ENCODE results near the gene RAB1B.

The RAB1B gene

DNA sequence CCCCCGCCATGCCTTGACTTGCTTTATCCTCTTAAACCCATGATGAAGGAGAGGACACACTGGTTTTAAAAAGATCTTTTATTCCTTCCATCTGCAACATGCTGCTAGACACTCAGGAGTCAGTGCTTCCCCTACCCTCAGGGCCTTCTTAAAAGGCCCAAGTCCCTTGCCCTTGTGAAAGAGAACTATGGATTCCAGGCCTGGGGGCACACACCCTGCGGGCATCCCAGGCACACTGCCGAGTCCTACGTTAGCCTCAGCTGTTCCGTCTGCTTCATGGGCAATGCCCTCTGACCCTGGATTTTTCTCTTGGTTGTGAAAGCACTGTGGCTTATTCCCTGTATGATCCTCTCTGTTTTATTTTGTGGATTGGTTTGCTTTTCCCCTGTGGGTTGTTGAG is 35.1 kb upstream of the RAB1B start:
- TF ChIP-seq, protein P1, sequence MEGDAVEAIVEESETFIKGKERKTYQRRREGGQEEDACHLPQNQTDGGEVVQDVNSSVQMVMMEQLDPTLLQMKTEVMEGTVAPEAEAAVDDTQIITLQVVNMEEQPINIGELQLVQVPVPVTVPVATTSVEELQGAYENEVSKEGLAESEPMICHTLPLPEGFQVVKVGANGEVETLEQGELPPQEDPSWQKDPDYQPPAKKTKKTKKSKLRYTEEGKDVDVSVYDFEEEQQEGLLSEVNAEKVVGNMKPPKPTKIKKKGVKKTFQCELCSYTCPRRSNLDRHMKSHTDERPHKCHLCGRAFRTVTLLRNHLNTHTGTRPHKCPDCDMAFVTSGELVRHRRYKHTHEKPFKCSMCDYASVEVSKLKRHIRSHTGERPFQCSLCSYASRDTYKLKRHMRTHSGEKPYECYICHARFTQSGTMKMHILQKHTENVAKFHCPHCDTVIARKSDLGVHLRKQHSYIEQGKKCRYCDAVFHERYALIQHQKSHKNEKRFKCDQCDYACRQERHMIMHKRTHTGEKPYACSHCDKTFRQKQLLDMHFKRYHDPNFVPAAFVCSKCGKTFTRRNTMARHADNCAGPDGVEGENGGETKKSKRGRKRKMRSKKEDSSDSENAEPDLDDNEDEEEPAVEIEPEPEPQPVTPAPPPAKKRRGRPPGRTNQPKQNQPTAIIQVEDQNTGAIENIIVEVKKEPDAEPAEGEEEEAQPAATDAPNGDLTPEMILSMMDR (IDR thresholded peaks at IDR 0.05; ENCODE audit: insufficient read depth, low read length, missing control alignments), result no peak
- POLR2A ChIA-PET, result no interaction called here

DNA sequence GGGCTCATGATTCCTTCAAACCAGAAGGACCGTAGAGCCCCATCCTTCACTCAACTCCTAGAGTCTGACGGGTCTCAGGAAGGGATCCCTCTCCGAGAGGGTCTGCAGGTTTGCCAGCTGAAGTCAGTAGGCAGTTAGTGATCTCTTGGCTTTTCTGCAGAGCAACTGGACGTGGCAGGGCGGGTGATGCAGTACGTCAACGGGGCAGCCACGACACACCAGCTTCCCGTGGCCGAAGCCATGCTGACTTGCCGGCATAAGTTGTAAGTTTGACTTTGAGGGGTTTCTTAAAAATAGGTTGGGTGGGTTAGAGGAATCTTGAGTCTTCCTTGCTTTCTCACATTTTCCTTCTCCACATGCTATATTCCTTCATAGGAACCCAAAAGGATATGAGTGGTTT is 33.3 kb upstream of the RAB1B start:
- no peak for DNase-seq (ENCODE audit: low read depth, low spot score)
- H3K4me3 ChIP-seq (ENCODE audit: low read depth, low read length), result no peak overlapping the region
- ChIA-PET POLR2A (no interaction called here), CTCF (interaction anchor here (1.1 to 10.2 kb wide), 3 partner anchors 9 to 168 kb away, joined by 3 to 130 read pairs (median 3); no protein-coding TSS in a partner anchor)
- TF ChIP-seq, protein P1 (IDR thresholded peaks at IDR 0.05; ENCODE audit: insufficient read depth, low read length, missing control alignments), result no peak

More for the DNA sequence above, 35.1 kb upstream of the RAB1B start:
- CTCF ChIA-PET, result interaction anchor here (1.3 to 10.2 kb wide), 2 partner anchors 12 to 48 kb away, joined by 3 to 130 read pairs; no protein-coding TSS in a partner anchor
- H3K4me3 ChIP-seq (ENCODE audit: low read depth, low read length), result no peak overlapping the region
- no peak for DNase-seq (ENCODE audit: low read depth, low spot score)

DNA sequence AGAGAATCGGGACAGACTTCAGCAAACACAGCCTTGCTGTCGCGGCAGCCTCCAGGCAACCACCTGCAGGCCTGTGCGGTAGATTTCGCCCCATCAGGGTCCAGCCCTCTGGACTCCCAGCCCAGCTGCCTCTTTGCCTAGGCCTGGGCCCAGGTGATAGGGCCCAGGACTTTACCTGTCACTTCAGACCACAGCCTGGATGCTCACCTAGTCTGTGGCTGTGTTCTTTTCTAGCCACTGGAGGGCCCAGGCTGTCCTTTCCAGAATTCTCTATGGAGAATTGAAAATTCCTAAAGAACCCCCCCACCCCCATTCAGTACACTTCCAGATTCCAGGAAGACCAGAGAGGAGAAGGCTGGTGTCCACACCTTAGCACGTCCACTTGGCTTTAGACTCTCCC is 30.6 kb upstream of the RAB1B start:
- no peak for DNase-seq (ENCODE audit: low read depth, low spot score)
- ChIA-PET CTCF (interaction anchor here (1.0 to 10.2 kb wide), 6 partner anchors 10 to 170 kb away, joined by 3 to 130 read pairs (median 4); no protein-coding TSS in a partner anchor), POLR2A (no interaction called here)
- H3K4me3 ChIP-seq (ENCODE audit: low read depth, low read length), result no peak overlapping the region
- TF ChIP-seq, protein P1 (IDR thresholded peaks at IDR 0.05; ENCODE audit: insufficient read depth, low read length, missing control alignments), result no peak

DNA sequence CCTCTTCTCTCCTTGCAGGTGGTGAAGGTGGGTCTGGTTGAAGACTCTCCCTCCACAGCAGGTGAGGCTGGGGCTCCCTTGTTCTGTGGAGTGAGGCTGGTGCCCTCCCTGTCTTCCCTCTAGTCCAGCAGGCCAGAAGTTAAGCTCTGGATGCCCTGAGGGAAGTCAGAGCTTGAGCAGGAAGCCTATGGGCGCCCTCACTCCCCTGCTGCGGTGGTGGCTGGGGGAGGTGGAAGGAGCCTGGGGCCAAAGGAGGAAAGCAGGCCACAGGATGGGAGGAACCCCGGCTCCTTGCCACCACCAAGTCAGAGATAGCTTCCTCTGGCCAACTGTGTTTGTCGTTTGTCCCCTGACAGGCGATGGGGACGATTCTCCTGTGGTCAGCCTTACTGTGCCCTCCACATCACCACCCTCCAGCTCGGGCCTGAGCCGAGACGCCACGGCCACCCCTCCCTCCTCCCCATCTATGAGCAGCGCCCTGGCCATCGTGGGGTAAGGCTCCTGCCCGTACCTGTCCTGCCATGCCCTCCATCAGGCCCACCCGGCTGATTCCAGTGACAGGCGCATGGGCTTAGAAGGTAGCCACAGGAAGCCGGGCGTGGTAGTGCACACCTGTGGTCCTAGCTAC is 29.5 kb upstream of the RAB1B start:
- TF ChIP-seq, protein P1 (IDR thresholded peaks at IDR 0.05; ENCODE audit: insufficient read depth, low read length, missing control alignments), result no peak
- CTCF ChIA-PET, result interaction anchor here (0.9 to 10.2 kb wide), 6 partner anchors 11 to 171 kb away, joined by 3 to 130 read pairs (median 4); no protein-coding TSS in a partner anchor
- H3K4me3 ChIP-seq (ENCODE audit: low read depth, low read length), result no peak overlapping the region
- POLR2A ChIA-PET, result interaction anchor here (0.6 kb wide), 1 partner anchor 112 kb away, joined by 3 read pairs; no protein-coding TSS in a partner anchor
- DNase-seq (ENCODE audit: low read depth, low spot score), result no peak

DNA sequence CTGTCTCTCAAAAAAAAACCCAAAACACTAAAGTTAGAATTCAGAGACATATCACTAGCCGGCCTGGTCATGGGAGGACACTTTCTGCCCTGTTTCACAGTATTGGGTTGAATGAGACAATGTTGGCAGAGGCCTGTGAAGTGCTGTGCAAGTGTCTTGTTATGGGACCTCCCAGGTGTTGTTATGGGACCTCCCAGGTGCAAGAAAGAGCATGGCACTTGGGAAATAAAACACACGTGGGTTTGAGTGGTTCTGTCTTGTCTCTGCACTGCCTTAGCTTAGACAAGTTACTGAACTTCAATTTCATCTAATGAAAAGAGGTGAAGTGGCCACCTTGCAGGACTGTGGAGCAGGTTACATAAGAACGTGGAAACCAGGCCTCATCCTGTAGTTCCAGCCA is 28.9 kb upstream of the RAB1B start:
- TF ChIP-seq, protein P1 (IDR thresholded peaks at IDR 0.05; ENCODE audit: insufficient read depth, low read length, missing control alignments), result no peak
- ChIA-PET CTCF (interaction anchor here (0.9 to 10.2 kb wide), 3 partner anchors 18 to 171 kb away, joined by 3 to 130 read pairs (median 4); no protein-coding TSS in a partner anchor), POLR2A (no interaction called here)
- no peak for DNase-seq (ENCODE audit: low read depth, low spot score)
- H3K4me3 ChIP-seq (ENCODE audit: low read depth, low read length), result no peak overlapping the region

DNA sequence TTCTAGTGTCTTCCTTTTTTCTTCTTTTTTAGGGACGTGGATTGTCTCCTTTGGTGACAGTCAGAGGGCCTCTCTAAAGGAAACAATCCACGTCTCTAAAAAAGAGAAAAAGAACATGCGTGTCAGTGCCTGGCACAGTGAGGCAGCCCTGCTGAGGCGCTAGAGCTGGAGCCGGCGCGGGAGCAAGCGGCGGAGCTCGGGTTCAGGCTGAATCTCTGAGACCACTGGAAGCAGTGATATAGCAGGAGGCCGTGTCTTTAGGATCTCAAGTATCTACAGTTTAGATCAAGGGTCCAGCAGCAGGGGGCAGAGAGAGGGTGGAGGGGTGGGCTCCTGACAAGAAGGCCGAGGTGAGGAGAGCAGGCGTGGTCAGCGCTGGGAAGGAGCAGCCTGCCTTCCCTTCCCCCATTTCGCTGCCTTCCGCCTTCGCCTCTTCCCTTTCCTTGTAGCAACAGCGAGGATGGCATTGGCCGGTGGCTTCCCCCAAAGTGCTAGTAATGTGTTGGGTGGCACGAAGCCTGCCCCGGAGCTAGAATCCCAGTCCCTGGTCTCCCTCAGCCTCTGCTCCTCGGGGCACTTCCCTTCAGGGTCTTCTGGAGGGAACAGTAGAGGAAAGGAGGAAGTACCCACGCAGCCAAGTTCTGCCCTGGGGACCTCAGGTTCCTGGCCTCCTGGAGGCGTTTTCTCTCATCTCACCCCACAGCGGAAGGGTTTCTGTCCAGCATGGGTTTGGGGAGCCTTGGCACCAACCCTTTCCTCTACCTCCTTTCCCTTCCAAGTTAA is 28.2 kb upstream of the RAB1B start:
- TF ChIP-seq, protein P1 (IDR thresholded peaks at IDR 0.05; ENCODE audit: insufficient read depth, low read length, missing control alignments), result no peak
- CTCF ChIA-PET, result interaction anchor here (0.9 to 10.2 kb wide), 4 partner anchors 13 to 172 kb away, joined by 3 to 130 read pairs (median 4); no protein-coding TSS in a partner anchor
- no peak overlapping the region for H3K4me3 ChIP-seq (ENCODE audit: low read depth, low read length)
- POLR2A ChIA-PET, result no interaction called here
- no peak for DNase-seq (ENCODE audit: low read depth, low spot score)
